GOT3 (cell line): Measurements from ENCODE around the gene CDKAL1.
"Not testable (repeated sequence)": the region's sequence is repeated elsewhere in the genome, so short reads cannot be mapped to it uniquely, and the experiment has no call there.

Experiments used
- DNase-seq: peaks from one replicate; lab custom pipeline; 2025; ENCODE audit warnings: mixed read lengths; lab: John Stamatoyannopoulos, UW

Gene CDKAL1

DNA sequence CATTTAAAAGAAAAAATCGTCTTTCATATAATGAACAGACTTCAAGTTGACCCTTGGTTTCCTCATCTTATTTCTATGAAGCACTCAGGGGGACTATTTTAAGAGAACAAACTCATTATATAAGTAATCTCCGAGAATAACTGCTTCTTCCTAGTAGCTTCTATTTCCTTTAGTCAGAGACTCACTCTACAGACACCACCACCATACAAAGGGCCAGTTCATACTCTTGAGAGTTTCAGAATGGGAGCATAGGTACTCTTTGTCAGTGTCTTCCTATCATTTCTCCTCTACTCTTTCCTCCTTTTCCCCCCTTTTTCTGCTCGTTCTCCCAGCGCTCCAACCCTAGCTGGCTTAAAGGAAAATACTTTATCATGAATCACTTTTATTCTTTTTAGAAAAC lies 104.9 kb downstream of the CDKAL1 start:
- no peak for DNase-seq

- DNase-seq: no peak
These were observed 105.9 kb downstream of the CDKAL1 start for GRCh38 chr6:20640181-20640580.

GRCh38 chr6:20642441-20642840 lies 108.2 kb downstream of the CDKAL1 start:
- DNase-seq: no peak

DNA sequence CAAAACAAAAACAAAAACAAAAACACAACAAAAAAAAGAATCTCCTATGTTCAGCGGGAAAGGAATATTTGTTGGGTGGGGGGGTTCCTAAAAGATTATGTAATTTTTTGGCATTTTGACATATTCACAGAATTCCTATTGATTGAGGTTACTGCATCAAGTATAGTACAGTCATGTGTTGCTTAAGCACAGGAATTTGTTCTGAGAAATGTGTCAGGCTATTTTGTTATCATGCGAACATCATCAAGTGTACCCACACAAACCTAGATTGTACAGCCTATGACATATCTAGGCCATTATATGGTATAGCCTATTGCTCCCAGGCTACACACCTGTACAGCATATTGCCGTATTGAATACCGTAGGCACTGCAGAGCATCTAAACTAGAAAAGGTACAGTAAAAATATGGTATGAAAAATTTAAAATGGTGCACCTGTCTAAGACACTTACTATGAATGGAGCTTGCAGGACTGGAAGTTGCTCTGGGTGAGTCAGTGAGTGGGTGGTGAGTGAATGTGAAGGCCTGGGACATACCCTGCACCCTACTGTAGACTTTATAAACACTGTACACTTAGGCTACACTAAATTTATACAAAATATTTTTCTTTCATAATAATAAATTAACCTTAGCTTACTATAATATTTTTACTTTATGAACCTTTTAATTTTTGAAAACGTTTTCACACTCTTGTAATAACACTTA lies 110.6 kb downstream of the CDKAL1 start:
- DNase-seq: no peak

GRCh38 chr6:20645572-20645971 lies 111.3 kb downstream of the CDKAL1 start:
- not testable (repeated sequence) for DNase-seq

DNA sequence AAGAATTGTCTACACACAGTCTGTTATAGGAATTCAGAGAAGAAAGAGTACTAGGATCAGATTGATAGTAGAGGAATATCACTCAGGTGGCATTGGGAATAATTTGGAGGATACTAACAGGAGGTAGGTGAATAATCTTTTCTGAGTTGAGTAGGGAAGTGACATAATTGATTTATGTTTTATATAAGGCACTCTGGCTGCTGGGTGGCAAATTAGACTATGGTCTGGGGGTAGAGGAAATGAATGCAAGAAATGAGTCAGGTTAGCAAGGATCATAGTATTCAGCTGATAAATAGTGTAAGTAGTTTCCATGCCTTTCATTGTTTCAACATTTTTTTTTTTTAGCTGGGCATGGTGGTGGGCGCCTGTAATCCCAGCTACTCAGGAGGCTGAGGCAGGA lies 113.3 kb downstream of the CDKAL1 start:
- no peak for DNase-seq

- not testable (repeated sequence) for DNase-seq
These were observed 115.6 kb downstream of the CDKAL1 start for GRCh38 chr6:20649696-20650470.

DNA sequence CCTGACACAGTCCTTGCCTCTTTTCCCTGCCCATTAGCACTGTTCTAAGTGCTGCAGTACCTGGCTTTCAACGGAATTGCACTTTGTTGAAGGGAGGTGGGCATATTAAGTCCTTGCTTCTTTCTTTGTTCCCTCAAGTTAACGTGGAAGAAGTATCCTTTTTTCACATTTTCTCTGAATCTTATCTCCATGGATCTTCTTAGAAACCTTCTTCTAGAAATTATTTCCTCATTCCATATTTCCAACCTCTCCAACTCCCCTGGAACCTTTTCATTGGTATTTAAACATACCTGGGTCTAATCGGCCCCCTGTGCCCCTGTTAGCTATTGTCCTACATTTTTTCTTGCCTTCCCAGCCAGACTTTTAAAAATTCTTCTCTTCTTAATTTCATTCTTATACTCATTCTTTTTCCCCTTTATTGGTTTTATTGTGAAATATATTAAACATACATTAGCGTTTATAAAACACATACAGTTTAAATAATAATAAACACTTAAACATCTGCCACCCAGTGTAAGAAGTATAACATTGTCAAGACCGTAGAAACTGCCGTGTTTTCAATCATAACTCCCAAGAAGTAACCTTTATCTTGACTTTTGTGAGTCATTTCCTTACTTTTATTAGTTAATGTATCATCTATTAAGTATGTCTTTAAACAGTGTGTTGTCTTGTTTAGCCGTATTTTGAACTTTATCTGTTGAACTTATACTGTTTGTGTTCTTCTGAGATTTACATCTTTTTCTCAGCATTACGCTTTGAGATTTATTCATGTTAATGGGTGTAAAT lies 118.2 kb downstream of the CDKAL1 start:
- no peak for DNase-seq

DNA sequence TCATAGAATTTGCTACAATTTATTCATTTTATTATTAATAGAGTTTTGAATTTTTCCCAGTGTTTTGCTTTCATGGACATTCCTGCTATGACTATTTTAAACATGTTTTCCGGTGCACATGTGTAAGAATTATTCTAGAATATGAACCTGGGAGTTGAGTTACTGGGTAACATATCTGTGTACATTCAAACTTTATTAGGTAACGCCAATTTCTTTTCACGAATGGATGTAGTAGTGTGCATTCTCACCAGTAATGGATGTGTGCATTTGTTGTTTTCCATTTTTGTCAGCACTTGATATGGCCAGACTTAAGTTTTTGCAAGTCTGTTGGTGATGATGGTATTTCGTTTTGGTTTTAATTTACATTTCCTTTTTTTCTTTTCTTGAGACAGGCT lies 118.8 kb downstream of the CDKAL1 start:
- no peak for DNase-seq

DNA sequence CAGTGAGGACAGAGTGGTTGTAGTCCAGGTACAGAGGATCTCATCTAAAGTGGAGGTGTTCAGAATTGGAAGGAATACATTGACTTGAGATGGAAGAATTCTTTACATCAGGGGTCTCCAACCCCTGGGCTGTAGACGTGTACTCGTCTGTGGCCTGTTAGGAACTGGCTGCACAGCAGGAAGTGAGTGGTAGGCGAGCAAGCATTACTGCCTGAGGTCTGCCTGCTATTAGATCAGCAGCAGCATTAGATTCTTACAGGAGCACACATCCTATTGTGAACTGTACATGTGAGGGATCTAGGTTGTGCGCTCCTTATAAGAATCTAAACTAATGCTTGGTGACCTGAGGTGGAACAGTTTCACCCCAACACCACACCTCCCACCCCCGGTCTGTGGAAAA lies 121.1 kb downstream of the CDKAL1 start:
- no peak for DNase-seq

- DNase-seq: no peak
These were observed 123.1 kb downstream of the CDKAL1 start for GRCh38 chr6:20657274-20657800.

- no peak for DNase-seq
These were observed 123.8 kb downstream of the CDKAL1 start for GRCh38 chr6:20658053-20658452.

- no peak for DNase-seq
These were observed 124.3 kb downstream of the CDKAL1 start for GRCh38 chr6:20658516-20658915.

DNA sequence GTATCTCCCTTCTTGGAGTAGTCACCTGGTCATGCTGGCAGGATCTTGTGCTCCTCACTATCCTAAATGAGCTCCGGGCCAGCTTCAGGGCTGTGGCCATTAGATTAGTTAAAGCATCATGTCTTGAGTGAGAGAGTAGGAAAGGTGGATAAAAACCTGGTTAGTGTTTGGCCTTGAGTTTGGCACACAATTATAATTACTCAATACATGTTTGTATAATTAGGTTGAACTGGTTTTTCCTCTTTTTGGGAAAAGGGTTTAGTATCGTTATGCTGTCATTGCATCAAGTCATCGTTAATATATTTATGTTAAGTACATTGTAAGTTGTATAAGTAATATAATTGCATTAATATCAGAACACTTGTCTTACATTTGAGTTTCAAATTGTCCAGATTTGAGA lies 126.3 kb downstream of the CDKAL1 start:
- no peak for DNase-seq

DNA sequence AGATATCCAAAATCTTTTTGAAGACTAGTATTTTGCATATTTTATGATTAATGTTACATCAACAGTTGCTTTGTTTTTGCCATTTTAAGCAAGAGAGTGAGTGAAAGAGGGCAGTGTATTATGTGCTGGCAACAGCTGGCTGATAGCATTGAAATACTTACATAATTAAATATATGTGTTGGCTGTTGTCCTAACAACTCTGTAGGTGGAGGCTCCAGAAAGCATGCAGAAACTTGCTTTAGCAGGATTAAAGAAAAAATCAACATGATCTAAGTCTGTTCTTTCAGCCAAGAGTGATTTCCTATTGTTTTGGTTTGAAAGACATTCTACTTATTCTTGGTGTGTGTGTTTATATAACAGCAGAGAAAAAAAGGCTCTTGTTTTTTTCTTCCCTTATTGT lies 127.5 kb downstream of the CDKAL1 start:
- no peak for DNase-seq

GRCh38 chr6:20664250-20664649 lies 130.0 kb downstream of the CDKAL1 start:
- DNase-seq: no peak

DNA sequence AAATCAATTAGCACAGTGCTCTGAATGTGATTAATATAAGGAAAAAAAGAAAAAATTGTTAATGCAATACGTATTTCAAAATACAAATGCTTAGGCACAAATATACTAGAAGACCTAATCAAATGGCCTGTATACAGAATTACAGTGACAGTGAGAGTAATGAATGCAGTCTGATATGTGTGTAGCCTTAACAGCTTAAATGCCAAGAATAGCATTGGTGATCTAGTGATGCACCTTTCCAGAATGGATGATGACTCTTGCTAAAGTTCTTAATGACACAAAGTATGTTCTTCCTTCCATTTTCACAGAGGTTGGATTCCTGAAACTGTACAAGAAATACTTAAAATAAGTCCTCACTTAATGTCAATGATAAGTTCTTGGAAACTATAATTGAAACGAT lies 131.0 kb downstream of the CDKAL1 start:
- no peak for DNase-seq

DNA sequence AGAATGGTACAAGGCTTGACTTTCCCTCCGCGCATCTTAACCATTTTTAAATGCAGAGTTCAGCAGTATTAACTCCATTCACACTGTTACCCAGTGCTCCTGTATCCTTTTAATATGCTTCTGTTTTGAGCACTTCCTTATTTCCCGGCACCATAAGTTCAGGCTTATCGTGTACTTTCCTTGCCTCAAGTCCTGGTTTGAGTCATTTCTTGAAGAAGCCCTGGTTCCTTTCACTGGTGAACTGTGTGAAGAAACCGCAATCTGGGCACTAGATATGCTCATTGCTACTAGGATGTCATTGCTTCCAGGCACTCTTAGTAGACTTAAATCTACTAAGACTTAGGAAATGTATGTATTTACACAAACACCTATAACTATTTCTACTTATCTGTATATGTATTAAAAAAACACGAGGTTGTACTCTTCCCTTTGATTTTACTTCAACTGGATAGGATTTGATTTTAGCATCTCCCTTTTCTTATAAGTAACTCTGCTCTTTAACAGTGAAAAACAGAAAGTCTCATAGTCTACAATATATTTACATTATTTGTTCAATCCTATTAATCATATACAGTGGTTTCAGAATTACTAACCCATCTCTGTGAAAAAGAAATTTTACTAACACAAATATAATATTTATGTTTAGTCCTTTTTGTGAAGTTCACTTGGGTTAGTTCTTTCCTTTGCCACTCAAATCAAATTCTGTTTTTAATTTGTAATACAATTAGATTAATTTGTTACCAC lies 135.5 kb downstream of the CDKAL1 start:
- DNase-seq: no peak

DNA sequence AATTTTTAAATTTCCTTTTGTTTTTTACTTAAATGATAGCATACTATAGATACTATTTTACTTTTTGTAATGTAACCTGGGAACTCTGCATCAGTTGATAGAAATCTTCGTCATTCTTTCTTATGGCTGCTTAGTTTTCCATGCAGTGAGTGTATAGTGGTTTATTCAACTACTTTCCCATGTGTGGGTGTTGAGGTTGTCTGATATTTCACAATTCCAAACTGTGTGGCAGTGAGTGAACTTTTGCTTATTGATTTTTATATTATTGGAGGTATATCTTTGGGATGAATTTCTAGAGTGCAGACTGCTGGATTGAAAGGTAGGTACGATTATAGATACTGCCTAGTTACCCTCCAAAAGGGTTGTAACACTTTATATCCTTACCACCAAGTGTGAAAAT lies 136.5 kb downstream of the CDKAL1 start:
- no peak for DNase-seq

DNA sequence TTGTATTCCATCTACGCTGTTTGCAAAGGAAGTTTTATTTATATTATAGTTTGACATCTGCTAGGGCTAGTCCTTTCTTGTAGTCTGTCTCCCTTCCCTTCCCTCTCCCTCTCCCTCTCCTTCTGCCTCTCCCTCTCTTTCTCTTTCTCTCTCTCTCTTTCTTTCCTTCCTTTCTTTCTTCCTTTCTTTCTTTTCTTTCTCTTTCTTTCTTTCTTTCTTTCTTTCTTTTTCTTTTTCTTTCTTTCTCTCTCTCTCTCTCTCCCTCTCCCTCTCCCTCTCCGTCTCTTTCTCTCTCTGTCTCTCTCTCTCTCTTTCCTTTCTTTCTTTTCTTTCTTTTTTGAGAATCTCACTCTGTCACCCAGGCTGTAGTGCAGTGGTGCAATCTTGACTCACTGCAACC lies 137.8 kb downstream of the CDKAL1 start:
- DNase-seq: no peak

DNA sequence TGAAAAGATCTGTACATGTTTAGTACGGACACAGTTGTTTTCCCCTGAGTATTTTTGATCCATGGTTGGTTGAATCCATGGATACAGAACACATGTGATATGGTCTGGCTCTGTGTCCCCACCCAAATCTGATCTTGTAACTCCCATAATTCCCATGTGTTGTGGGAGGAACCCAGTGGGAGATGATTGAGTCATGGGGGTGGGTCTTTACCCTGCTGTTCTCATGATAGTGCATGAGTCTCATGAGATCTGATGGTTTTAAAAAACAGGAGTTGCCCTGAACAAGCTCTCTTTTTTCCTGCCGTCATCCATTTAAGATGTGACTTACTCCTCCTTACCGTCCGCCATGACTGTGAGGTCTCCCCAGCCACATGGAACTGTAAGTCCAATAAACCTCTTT lies 139.2 kb downstream of the CDKAL1 start:
- no peak for DNase-seq

DNA sequence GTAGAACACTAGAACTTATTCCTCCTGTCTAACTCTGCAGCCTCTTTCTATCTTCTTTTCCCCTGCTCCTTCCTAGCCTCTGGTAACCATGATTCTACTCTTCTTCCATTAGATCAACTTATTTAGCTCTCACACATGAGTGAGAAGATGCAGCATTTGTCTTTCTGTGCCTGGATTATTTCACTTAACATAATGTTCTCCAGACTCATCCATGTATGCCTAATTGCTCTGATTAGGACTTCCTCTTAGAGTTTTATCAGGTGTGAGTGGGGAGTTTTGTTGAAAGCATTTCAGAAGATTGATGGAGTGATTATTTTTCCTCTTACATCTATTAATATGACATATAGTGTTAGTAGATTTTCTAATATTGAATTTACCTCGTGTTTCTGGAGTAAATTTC lies 140.4 kb downstream of the CDKAL1 start:
- DNase-seq: no peak
